CD14-positive monocyte (primary cell): ENCODE data around the gene PIWIL1. TPM values are rescaled to one million over a fixed set of nuclear protein-coding genes. Genes with fewer than 3 reads are reported as not detected.

ENCODE experiments used
- DNase-seq, 3 donors: peaks; one replicate each; pipeline ENCODE4 v3.0.0-alpha.2; 2011 to 2022
- H2AFZ ChIP-seq: 2 replicates; pipeline ENCODE4 v1.6.0; 2012; ENCODE audit warnings: mild to moderate bottlenecking, low read depth, low read length, inconsistent platforms; ENCODE audit not compliant: insufficient read depth, poor library complexity, severe bottlenecking
- H3K27ac ChIP-seq, 2 donors: 1 replicate in 1 of 2; 2 replicates in 1 of 2; pipeline ENCODE4 v1.5.1; 2012 to 2013; ENCODE audit warnings: low read length in 2 of 2, control low read depth in 1 of 2, inconsistent platforms in 1 of 2, low read depth in 1 of 2, mild to moderate bottlenecking in 1 of 2
- H3K27me3 ChIP-seq, 2 donors: one replicate each; pipeline versions ENCODE4 v1.6.0 to v1.6.1; 2011 to 2013; ENCODE audit warnings: low read length in 2 of 2; ENCODE audit not compliant: control insufficient read depth in 2 of 2, insufficient read depth in 2 of 2
- H3K36me3 ChIP-seq, 2 donors: replicated peaks in 1 of 2; 1 replicate in 1 of 2; 2 replicates in 1 of 2; pipeline versions ENCODE4 v1.5.1 to v1.6.1; 2012 to 2013; ENCODE audit warnings: low read length in 2 of 2, control low read depth in 1 of 2, inconsistent platforms in 1 of 2, mild to moderate bottlenecking in 1 of 2; ENCODE audit not compliant: insufficient read depth in 2 of 2, control insufficient read depth in 1 of 2
- H3K4me1 ChIP-seq, 2 donors: 1 replicate in 1 of 2; 2 replicates in 1 of 2; pipeline versions ENCODE4 v1.5.1 to v1.6.1; 2012 to 2013; ENCODE audit warnings: low read length in 2 of 2, control low read depth in 1 of 2, inconsistent platforms in 1 of 2, mild to moderate bottlenecking in 1 of 2, moderate library complexity in 1 of 2; ENCODE audit not compliant: insufficient read depth in 2 of 2, control insufficient read depth in 1 of 2
- H3K4me2 ChIP-seq: replicated peaks from 2 replicates; pipeline ENCODE3; 2012; ENCODE audit warnings: low read length, moderate library complexity, mild to moderate bottlenecking; ENCODE audit not compliant: poor library complexity, severe bottlenecking; ENCODE audit errors: extremely low read depth
- H3K4me3 ChIP-seq, 3 experiments: fragments of 200-600 bp in 1 of 3; sonication (generic) in 1 of 3; replicated peaks in 1 of 3; 1 replicate in 2 of 3; 2 replicates in 1 of 3; pipeline ENCODE4 v1.5.1; 2011 to 2013; ENCODE audit warnings: low read length in 3 of 3, mild to moderate bottlenecking in 3 of 3, control low read depth in 2 of 3, low read depth in 2 of 3, inconsistent platforms in 1 of 3, moderate library complexity in 1 of 3
- H3K79me2 ChIP-seq: 2 replicates; pipeline ENCODE4 v1.6.0; 2012; ENCODE audit warnings: mild to moderate bottlenecking, control low read depth, inconsistent platforms, low read length, moderate library complexity; ENCODE audit not compliant: insufficient read depth
- H3K9ac ChIP-seq: 2 replicates; pipeline ENCODE4 v1.6.0; 2017; ENCODE audit warnings: low read length, mild to moderate bottlenecking; ENCODE audit not compliant: insufficient read depth, poor library complexity, severe bottlenecking
- H3K9me3 ChIP-seq, 2 donors: replicated peaks in 1 of 2; 1 replicate in 1 of 2; 2 replicates in 1 of 2; pipeline versions ENCODE4 v1.5.1 to v1.6.1; 2012 to 2013; ENCODE audit warnings: low read length in 2 of 2, control low read depth in 1 of 2; ENCODE audit not compliant: control insufficient read depth in 1 of 2, insufficient read depth in 1 of 2
- H4K20me1 ChIP-seq: 2 replicates; pipeline ENCODE4 v1.6.0; 2012; ENCODE audit warnings: mild to moderate bottlenecking, low read length, control low read depth, moderate library complexity; ENCODE audit not compliant: insufficient read depth
- H3K27ac Mint-ChIP-seq, 7 donors: one replicate each; pipeline ENCODE4 v1.8.0; 2020; ENCODE audit warnings: mild to moderate bottlenecking in 7 of 7, mixed read lengths in 7 of 7, moderate library complexity in 6 of 7, inconsistent platforms in 2 of 7
- H3K27me3 Mint-ChIP-seq, 3 donors: one replicate each; pipeline ENCODE4 v1.8.0; 2021 to 2022; ENCODE audit warnings: low read depth in 3 of 3, mild to moderate bottlenecking in 3 of 3, mixed read lengths in 3 of 3, moderate library complexity in 3 of 3, inconsistent platforms in 1 of 3
- H3K36me3 Mint-ChIP-seq, 2 donors: one replicate each; pipeline ENCODE4 v1.8.0; 2020; ENCODE audit warnings: mixed read lengths in 2 of 2, inconsistent platforms in 1 of 2, mild to moderate bottlenecking in 1 of 2
- H3K4me1 Mint-ChIP-seq: one replicate; pipeline ENCODE4 v1.8.0; 2020; ENCODE audit warnings: mild to moderate bottlenecking, mixed read lengths
- H3K4me3 Mint-ChIP-seq, 2 donors: one replicate each; pipeline ENCODE4 v1.8.0; 2020; ENCODE audit warnings: mild to moderate bottlenecking in 2 of 2, mixed read lengths in 2 of 2, moderate library complexity in 1 of 2
- H3K9me3 Mint-ChIP-seq, 7 donors: one replicate each; pipeline ENCODE4 v1.8.0; 2020 to 2022; ENCODE audit warnings: mixed read lengths in 7 of 7, mild to moderate bottlenecking in 6 of 7, moderate library complexity in 6 of 7, inconsistent platforms in 2 of 7
- CTCF ChIP-seq: fragments of 200-600 bp; IDR thresholded peaks from one replicate; pipeline ENCODE4 v1.8.0; 2022; ENCODE audit warnings: antibody characterized with exemption, mild to moderate bottlenecking
- WGBS: methylation state at CpG from one replicate; pipeline ENCODE4 v1.1.5; 2013; ENCODE audit warnings: missing lambda C conversion rate; ENCODE audit not compliant: insufficient coverage; 5-methylcytosine and 5-hydroxymethylcytosine counted together
- intact Hi-C, 2 donors: fragments of 100-400 bp; cut with micrococcal nuclease; formaldehyde crosslinking; loops; one replicate each; pipeline versions ENCODE4 v1.15.0 to v1.15.1; 2023
- polyA plus RNA-seq, 3 donors: library from polyadenylated mRNA; depleted of rRNA in 1 of 3; unstranded in 2 of 3; stranded (reverse) in 1 of 3; fragments of 300-500 nt in 2 of 3; fragments of >200 nt in 1 of 3; fragmentation: Illumina TruSeq in 2 of 3; gene quantifications; 1 replicate in 2 of 3; 2 replicates in 1 of 3; pipeline ENCODE4 v1.2.3, GENCODE V29; 2012 to 2021

The PIWIL1 gene
- polyA plus RNA-seq, 3 donors, result not detected

- Histone ChIP-seq H4K20me1 (no peaks in the 10 kb centered on the region), H3K4me2 (no peak overlapping the region), H3K9ac (no peak overlapping the region), H3K4me1 (no peaks in the 10 kb centered on the region), H3K27me3 (no peaks in the 10 kb centered on the region), H2AFZ (no peak overlapping the region), H3K79me2 (no peaks in the 10 kb centered on the region), H3K9me3 (no peaks in the 10 kb centered on the region), H3K4me3 (no peak overlapping the region), H3K27ac (no peak overlapping the region), H3K36me3 (no peaks in the 10 kb centered on the region)
- H3K27ac Mint-ChIP-seq, result no peak overlapping the region
- no peaks in the 10 kb centered on the region for H3K4me1 Mint-ChIP-seq
- intact Hi-C loops, result no loop called here
- H3K4me3 Mint-ChIP-seq, result no peak overlapping the region
- 97% methylated on average over 3 of the region's 5 CpGs for WGBS
- no peak for DNase-seq
- peaks cover 0 to 3% (median 0%) of the 10 kb centered on the region in 7 donors for H3K9me3 Mint-ChIP-seq
- peaks cover 5 to 6% (median 5%) of the 10 kb centered on the region in 3 donors for H3K27me3 Mint-ChIP-seq
- TF ChIP-seq CTCF, result no peak
- H3K36me3 Mint-ChIP-seq, result no peaks in the 10 kb centered on the region
Measured at GRCh38 chr12:130362060-130362459, 24.4 kb downstream of the PIWIL1 start.

DNA sequence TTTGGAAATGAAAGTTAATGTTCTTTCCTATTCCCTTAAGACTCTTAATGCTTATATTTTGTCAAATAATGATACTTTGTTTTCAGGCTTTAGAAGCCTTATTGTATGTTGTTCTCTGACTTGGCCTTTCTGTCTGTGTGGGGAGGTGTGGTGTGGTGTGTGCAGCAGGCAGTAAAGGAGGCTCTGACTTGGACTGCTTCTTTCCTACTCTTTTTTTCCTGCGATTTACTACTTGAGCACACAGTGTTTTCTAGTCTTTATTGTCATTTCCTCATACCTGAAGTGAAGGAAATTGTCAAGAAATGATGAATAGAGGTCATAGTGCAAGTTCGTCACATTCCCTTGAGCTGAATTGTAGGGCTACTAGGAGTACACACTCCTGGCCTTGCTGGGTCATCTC, 26.9 kb downstream of the PIWIL1 start:
- Mint-ChIP-seq H3K27me3 (peaks cover 0 to 8% (median 7%) of the 10 kb centered on the region in 3 donors), H3K36me3 (no peaks in the 10 kb centered on the region), H3K4me3 (no peak overlapping the region), H3K27ac (no peak overlapping the region), H3K4me1 (no peaks in the 10 kb centered on the region), H3K9me3 (peaks cover 0 to 3% (median 0%) of the 10 kb centered on the region in 7 donors)
- no peak for TF ChIP-seq CTCF
- Histone ChIP-seq H3K27ac (no peak overlapping the region), H4K20me1 (no peaks in the 10 kb centered on the region), H3K79me2 (no peaks in the 10 kb centered on the region), H2AFZ (no peak overlapping the region), H3K9me3 (no peaks in the 10 kb centered on the region), H3K4me3 (no peak overlapping the region), H3K9ac (no peak overlapping the region), H3K36me3 (no peaks in the 10 kb centered on the region), H3K4me1 (no peaks in the 10 kb centered on the region), H3K4me2 (no peak overlapping the region), H3K27me3 (no peaks in the 10 kb centered on the region)
- 100% methylated on average over 1 of the region's 2 CpGs for WGBS
- no peak for DNase-seq
- intact Hi-C loops, result no loop called here
